ENCODE measurements around the gene PRICKLE3.

Gene PRICKLE3

GRCh38 chrX:49186125-49187027 is at the start of gene PRICKLE3:
Gene PRICKLE3 (minus strand): TSS chrX:49186373. CDS start chrX:49186297, 76 bp downstream.
- DNase-seq = peak; percentile 74

GRCh38 chrX:49233887-49234555 is 47.8 kb upstream of the PRICKLE3 start:
- no peak for DNase-seq

- no peak for DNase-seq
These were observed 47.0 kb upstream of the PRICKLE3 start, which contains the start of gene CACNA1F for GRCh38 chrX:49233176-49233575. Gene CACNA1F (minus strand): TSS chrX:49233340. CDS start chrX:49233309, 31 bp downstream.

GRCh38 chrX:49232525-49232924 is 46.4 kb upstream of the PRICKLE3 start:
- DNase-seq = no peak

GRCh38 chrX:49231333-49232000 is 45.3 kb upstream of the PRICKLE3 start:
- no peak for DNase-seq

- DNase-seq = peak; percentile 71
These were observed 44.5 kb upstream of the PRICKLE3 start for GRCh38 chrX:49230500-49231232.

- no peak for DNase-seq
These were observed 42.0 kb upstream of the PRICKLE3 start for GRCh38 chrX:49228185-49228584.

- no peak for DNase-seq
These were observed 41.6 kb upstream of the PRICKLE3 start for GRCh38 chrX:49227726-49228125.

- DNase-seq = no peak
These were observed 40.8 kb upstream of the PRICKLE3 start for GRCh38 chrX:49226946-49227345.

- no peak for DNase-seq
These were observed 39.7 kb upstream of the PRICKLE3 start for GRCh38 chrX:49225858-49226257.

- no peak for DNase-seq
These were observed 35.7 kb upstream of the PRICKLE3 start for GRCh38 chrX:49221868-49222267.

- no peak for DNase-seq
These were observed 33.9 kb upstream of the PRICKLE3 start for GRCh38 chrX:49220100-49220499.

- DNase-seq = no peak
These were observed 28.9 kb upstream of the PRICKLE3 start for GRCh38 chrX:49214996-49215526.

- DNase-seq = no peak
These were observed 28.2 kb upstream of the PRICKLE3 start for GRCh38 chrX:49214416-49214815.

GRCh38 chrX:49212861-49213260 is 26.7 kb upstream of the PRICKLE3 start:
- no peak for DNase-seq

- DNase-seq = no peak
These were observed 26.0 kb upstream of the PRICKLE3 start for GRCh38 chrX:49212209-49212608.

GRCh38 chrX:49211074-49211473 is 24.9 kb upstream of the PRICKLE3 start:
- no peak for DNase-seq

- DNase-seq = no peak
These were observed 24.2 kb upstream of the PRICKLE3 start for GRCh38 chrX:49210406-49210805.

- no peak for DNase-seq
These were observed 23.5 kb upstream of the PRICKLE3 start for GRCh38 chrX:49209434-49210251.

- DNase-seq = no peak
These were observed 22.2 kb upstream of the PRICKLE3 start for GRCh38 chrX:49208399-49208798.

- DNase-seq = no peak
These were observed 20.4 kb upstream of the PRICKLE3 start for GRCh38 chrX:49206543-49206942.

- DNase-seq = no peak
These were observed 19.3 kb upstream of the PRICKLE3 start for GRCh38 chrX:49205443-49205842.
